ENCODE data around the gene ELL2. TPM values are rescaled to one million over a fixed set of nuclear protein-coding genes. Genes with fewer than 3 reads are reported as not detected.
"Not testable (repeated sequence)": the region's sequence is repeated elsewhere in the genome, so short reads cannot be mapped to it uniquely, and the experiment has no call there.

ELL2 gene
- total RNA-seq, 1 donor from 2014 or later, result 57.5 TPM

- Histone ChIP-seq H3K27me3 (ENCODE audit: low read depth) (no peaks in the 10 kb centered on the region), H3K4me3 (no peak overlapping the region), H3K27ac (no peak overlapping the region), H3K36me3 (no peaks in the 10 kb centered on the region), H3K4me1 (peaks cover 36% of the 10 kb centered on the region), H3K9me3 (no peaks in the 10 kb centered on the region)
- TF ChIP-seq CTCF (IDR thresholded peaks at IDR 0.05), result no peak
- ATAC-seq, result peak in 1 of 2 donors; percentile 40
- intact Hi-C loops (cut with DNase I), result no loop called here
- no peak for DNase-seq
Observed at GRCh38 chr5:95928724-95929253, 32.9 kb downstream of the ELL2 start.

GRCh38 chr5:95927927-95928723 is 33.5 kb downstream of the ELL2 start:
- no peak overlapping the region for H3K27ac ChIP-seq
- H3K36me3 ChIP-seq, result no peaks in the 10 kb centered on the region
- H3K4me3 ChIP-seq, result no peak overlapping the region
- H3K27me3 ChIP-seq (ENCODE audit: low read depth), result no peaks in the 10 kb centered on the region
- TF ChIP-seq CTCF (IDR thresholded peaks at IDR 0.05), result no peak
- intact Hi-C loops (cut with DNase I), result no loop called here
- H3K4me1 ChIP-seq, result peaks cover 41% of the 10 kb centered on the region
- ATAC-seq, result no peak
- no peak for DNase-seq
- H3K9me3 ChIP-seq, result no peaks in the 10 kb centered on the region

GRCh38 chr5:95927300-95927699 is 34.4 kb downstream of the ELL2 start:
- H3K9me3 ChIP-seq; H3K36me3 ChIP-seq; DNase-seq; ATAC-seq; H3K27ac ChIP-seq; intact Hi-C loops (cut with DNase I); H3K4me3 ChIP-seq; H3K27me3 ChIP-seq (ENCODE audit: low read depth): not testable (repeated sequence)
- H3K4me1 ChIP-seq, result peaks cover 41% of the 10 kb centered on the region

GRCh38 chr5:95925939-95926338 is 35.7 kb downstream of the ELL2 start:
- intact Hi-C loops (cut with DNase I), result no loop called here
- ATAC-seq (no peak), DNase-seq (no peak)
- no peaks in the 10 kb centered on the region for H3K9me3 ChIP-seq
- H3K4me3 ChIP-seq, result no peak overlapping the region
- no peak overlapping the region for H3K27ac ChIP-seq
- H3K4me1 ChIP-seq, result peaks cover 41% of the 10 kb centered on the region
- no peaks in the 10 kb centered on the region for H3K27me3 ChIP-seq (ENCODE audit: low read depth)
- H3K36me3 ChIP-seq, result no peaks in the 10 kb centered on the region
- no peak for TF ChIP-seq CTCF (IDR thresholded peaks at IDR 0.05)

- no peaks in the 10 kb centered on the region for H3K9me3 ChIP-seq
- no peaks in the 10 kb centered on the region for H3K27me3 ChIP-seq (ENCODE audit: low read depth)
- peaks cover 41% of the 10 kb centered on the region for H3K4me1 ChIP-seq
- no peaks in the 10 kb centered on the region for H3K36me3 ChIP-seq
- intact Hi-C loops (cut with DNase I), result no loop called here
- H3K27ac ChIP-seq, result peak overlapping the region; percentile 20
- no peak for DNase-seq
- peak in 1 of 2 donors; percentile 39 for ATAC-seq
- H3K4me3 ChIP-seq, result no peak overlapping the region
- no peak for TF ChIP-seq CTCF (IDR thresholded peaks at IDR 0.05)
Observed at GRCh38 chr5:95925378-95925744, 36.3 kb downstream of the ELL2 start.

GRCh38 chr5:95924720-95925377 is 36.8 kb downstream of the ELL2 start:
- peak; percentile 71 to 82 for ATAC-seq
- Histone ChIP-seq H3K4me1 (peaks cover 41% of the 10 kb centered on the region), H3K27me3 (ENCODE audit: low read depth) (no peaks in the 10 kb centered on the region), H3K9me3 (no peaks in the 10 kb centered on the region), H3K36me3 (no peaks in the 10 kb centered on the region), H3K4me3 (no peak overlapping the region), H3K27ac (peak overlapping the region; percentile 20)
- TF ChIP-seq CTCF (IDR thresholded peaks at IDR 0.05), result no peak
- no peak for DNase-seq
- intact Hi-C loops (cut with DNase I), result no loop called here
